C4-2B (cell line): ENCODE results near the gene MEG3.

ENCODE experiments used
- H3K27ac ChIP-seq: fragments of 450-650 bp; 2 replicates; pipeline ENCODE4 v1.5.1; 2017
- CTCF ChIP-seq: fragments of 450-650 bp; conservative IDR thresholded peaks from 2 replicates; pipeline ENCODE4 v1.5.1; 2017; ENCODE audit warnings: mild to moderate bottlenecking
- ZFX ChIP-seq: fragments of 450-650 bp; IDR thresholded peaks from 2 replicates; pipeline ENCODE4 v1.6.1; 2017

MEG3 gene

GRCh38 chr14:100844846-100845245 lies 18.9 kb downstream of the MEG3 start:
- H3K27ac ChIP-seq: no peak overlapping the region
- TF ChIP-seq ZFX (no peak), CTCF (no peak)

DNA sequence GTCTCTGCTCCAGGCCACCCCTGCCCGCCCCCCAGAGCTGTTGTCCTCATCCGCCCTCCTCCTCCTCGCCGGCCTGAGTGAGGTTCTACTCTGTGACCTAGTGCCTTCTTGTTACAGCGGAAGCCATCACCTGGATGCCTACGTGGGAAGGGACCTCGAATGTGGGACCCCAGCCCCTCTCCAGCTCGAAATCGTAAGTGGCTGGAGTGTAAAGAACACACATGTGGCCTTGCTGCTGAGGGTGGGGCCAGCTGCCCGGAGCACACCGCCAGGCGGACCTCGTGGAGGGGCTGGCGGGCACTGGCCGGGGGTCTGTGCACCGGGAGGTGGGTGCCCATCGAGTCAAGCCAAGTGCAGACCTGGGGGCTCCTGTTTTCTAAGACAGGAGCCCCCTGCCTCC lies 19.4 kb downstream of the MEG3 start:
- no peak for TF ChIP-seq CTCF
- TF ChIP-seq ZFX: no peak
- H3K27ac ChIP-seq: no peak overlapping the region

DNA sequence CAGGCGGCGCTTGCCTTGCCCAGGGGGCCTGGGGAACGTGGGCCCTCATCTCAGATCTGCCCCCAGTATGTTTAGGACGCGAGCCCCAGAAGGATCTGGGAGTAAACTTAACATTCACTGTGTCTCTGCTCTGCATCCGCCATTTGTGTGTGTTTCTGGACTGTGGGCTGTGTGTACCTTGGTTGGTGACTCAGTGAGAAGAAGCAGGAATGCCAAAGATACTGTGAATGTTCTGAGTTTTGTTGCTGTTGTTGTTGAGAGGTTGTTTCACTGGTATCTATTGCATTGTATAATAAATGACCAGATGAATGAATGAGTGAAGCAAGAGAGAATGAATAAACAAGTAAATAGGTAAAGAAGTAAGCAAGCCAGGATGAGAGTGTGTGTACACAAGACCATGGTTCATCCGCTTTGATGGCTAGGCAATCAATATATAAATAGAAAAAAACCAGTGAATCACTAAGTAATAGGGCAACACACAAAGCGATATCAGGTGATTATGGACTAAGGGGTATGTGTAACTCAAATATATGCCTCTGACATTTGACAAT lies 20.5 kb downstream of the MEG3 start:
- TF ChIP-seq ZFX: no peak
- TF ChIP-seq CTCF: no peak
- H3K27ac ChIP-seq: no peak overlapping the region

DNA sequence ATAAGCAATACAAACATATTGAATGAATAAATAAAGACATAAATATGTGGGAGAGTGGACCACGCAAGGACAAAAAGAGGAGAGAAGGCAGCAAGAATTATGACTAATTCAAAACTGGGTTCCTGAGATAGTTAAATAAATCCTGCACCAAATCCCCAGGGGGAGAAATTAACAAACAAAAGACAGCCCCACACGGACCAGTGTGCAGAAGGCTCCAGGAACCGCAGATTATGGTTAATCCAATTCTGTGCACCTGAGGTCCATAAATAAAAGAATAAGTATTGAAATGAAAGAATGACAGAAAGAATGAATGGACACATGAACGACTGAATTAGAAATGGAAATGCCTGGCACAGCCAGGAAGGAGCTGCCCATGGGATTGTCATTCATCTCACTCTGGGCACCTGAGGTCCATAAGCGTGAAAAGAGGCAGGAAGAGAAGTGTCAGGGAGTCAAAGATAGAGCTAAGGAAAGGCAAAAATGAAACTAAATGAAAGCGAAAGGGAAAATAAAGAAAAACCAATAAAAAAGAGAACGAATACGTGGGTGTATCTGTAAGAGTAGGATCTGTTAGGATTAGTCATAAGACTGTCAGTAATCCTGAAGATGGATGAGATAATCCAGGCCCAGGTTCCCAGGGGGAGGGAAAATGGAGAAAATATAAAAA lies 23.3 kb downstream of the MEG3 start:
- H3K27ac ChIP-seq: no peak overlapping the region
- TF ChIP-seq CTCF: no peak
- TF ChIP-seq ZFX: no peak

DNA sequence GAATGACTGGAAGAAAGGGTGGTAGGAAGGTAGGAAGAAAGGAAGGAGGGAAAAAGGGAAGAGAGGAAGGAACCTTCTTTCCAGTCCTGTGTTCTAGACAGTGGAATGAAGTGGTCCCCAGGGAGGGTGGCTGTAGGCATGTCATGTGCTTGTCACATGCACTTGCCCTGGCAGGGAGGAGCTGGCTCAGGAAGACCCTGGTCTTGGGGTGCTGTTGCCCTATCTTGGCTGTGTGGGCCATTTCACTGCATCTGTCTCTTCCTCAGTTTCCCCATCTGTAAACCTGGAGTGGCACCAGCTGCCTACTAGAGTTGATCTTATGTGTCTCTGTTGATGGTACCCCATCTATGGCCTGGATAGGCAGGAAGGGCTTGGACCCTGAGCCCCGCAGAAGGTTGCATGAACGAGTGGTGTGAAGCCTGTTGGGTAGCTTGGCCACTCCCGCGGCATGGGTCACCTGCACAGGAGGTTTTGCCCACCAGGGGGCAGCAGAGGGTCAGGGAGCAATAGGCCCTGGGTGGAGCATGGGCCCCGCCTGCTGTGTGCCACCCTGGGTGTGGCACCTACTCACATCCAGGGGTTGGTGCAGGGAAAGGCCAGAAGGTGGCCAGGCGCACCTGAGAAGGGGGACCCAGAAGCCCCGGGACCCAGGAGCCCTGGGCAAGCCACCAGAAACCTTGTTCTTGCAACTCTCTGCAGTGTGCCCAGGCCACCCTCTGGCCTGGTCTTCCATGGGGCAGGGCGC lies 25.1 kb downstream of the MEG3 start:
- peak; percentile 96 for TF ChIP-seq CTCF
- no peak for TF ChIP-seq ZFX
- H3K27ac ChIP-seq: no peak overlapping the region

GRCh38 chr14:100851586-100851916 lies 25.6 kb downstream of the MEG3 start:
- 0 out of 2 replicates have a peak, but pooled peaks have one; percentile 55 for TF ChIP-seq CTCF
- no peak for TF ChIP-seq ZFX
- H3K27ac ChIP-seq: no peak overlapping the region

- H3K27ac ChIP-seq: no peak overlapping the region
- TF ChIP-seq ZFX (no peak), CTCF (no peak)
Measured at GRCh38 chr14:100851946-100852620, 26.2 kb downstream of the MEG3 start.
